ENCODE data around the gene GALNT17. TPM values are rescaled to one million over a fixed set of nuclear protein-coding genes. Genes with fewer than 3 reads are reported as not detected.
"Not testable (repeated sequence)": the region's sequence is repeated elsewhere in the genome, so short reads cannot be mapped to it uniquely, and the experiment has no call there.

GALNT17 gene
- total and polyA plus RNA-seq, 11 donors = 16.9 to 116 (median 73.1) TPM

DNA sequence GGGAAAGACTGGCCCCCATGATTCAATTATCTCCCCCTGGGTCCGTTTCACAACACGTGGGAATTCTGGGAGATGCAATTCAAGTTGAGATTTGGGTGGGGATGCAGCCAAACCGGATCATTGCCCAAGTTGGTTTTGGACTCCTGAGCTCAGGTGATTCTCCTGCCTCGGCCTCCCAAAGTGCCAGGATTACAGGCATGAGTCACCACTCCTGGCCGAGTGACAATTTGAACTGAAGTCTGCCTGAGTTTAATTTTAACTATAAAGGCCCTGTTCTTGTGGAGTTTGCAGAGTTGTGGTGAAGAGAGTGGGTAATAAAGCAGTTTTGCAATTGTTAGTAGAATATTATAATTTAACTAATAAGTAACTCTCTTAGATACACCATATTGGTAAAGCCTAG is 78.3 kb downstream of the GALNT17 start:
- 17 to 76% (median 71%) methylated on average over 2 to 5 of the region's 5 CpGs for WGBS, 4 donors
- no peaks in the 10 kb centered on the region for H3K27me3 ChIP-seq

DNA sequence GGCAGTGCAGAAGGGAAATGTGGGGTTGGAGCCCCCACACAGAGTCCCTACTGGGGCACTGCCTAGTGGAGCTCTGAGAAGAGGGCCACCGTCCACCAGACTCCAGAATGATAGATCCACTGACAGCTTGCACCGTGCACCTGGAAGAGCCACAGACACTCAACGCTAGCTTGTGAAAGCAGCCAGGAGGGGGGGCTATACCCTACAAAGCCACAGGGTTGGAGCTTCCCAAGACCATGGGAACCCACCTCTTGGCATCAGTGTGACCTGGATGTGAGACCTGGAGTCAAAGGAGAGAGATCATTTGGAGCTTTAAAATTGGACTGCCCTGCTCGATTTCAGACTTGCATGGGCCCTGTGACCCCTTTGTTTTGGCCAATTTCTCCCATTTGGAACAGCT is 80.5 kb downstream of the GALNT17 start:
- WGBS, 4 donors = 76 to 87% (median 83%) methylated on average over 4 of the region's 4 CpGs
- DNase-seq, ATAC-seq, H3K4me3 ChIP-seq, H3K27me3 ChIP-seq, H3K4me1 ChIP-seq, H3K27ac ChIP-seq, H3K36me3 ChIP-seq: not testable (repeated sequence)
- peaks cover 0 to 12% (median 0%) of the 10 kb centered on the region in 12 donors for H3K9me3 ChIP-seq
- intact Hi-C loops (cut with DNase I) = loop anchor here in 1 of 10 donors (10.0 kb wide), 1 partner anchor 78 kb away; the partner anchor contains the start of gene GALNT17

More for the DNA sequence above, 78.3 kb downstream of the GALNT17 start:
- no peak overlapping the region for H3K27ac ChIP-seq
- ATAC-seq (no peak), DNase-seq (no peak)
- H3K4me1 ChIP-seq = peaks cover 0 to 9% (median 0%) of the 10 kb centered on the region in 12 donors
- no peak overlapping the region for H3K4me3 ChIP-seq
- intact Hi-C loops (cut with DNase I) = loop anchor here in 1 of 10 donors (10.0 kb wide), 1 partner anchor 75 kb away; the partner anchor contains the start of gene GALNT17
- H3K9me3 ChIP-seq = peaks cover 0 to 12% (median 0%) of the 10 kb centered on the region in 12 donors
- no peaks in the 10 kb centered on the region for H3K36me3 ChIP-seq
- TF ChIP-seq, protein P1, sequence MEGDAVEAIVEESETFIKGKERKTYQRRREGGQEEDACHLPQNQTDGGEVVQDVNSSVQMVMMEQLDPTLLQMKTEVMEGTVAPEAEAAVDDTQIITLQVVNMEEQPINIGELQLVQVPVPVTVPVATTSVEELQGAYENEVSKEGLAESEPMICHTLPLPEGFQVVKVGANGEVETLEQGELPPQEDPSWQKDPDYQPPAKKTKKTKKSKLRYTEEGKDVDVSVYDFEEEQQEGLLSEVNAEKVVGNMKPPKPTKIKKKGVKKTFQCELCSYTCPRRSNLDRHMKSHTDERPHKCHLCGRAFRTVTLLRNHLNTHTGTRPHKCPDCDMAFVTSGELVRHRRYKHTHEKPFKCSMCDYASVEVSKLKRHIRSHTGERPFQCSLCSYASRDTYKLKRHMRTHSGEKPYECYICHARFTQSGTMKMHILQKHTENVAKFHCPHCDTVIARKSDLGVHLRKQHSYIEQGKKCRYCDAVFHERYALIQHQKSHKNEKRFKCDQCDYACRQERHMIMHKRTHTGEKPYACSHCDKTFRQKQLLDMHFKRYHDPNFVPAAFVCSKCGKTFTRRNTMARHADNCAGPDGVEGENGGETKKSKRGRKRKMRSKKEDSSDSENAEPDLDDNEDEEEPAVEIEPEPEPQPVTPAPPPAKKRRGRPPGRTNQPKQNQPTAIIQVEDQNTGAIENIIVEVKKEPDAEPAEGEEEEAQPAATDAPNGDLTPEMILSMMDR (IDR thresholded peaks at IDR 0.05) = no peak
- no peak for TF ChIP-seq POLR2A (IDR thresholded peaks at IDR 0.05)

DNA sequence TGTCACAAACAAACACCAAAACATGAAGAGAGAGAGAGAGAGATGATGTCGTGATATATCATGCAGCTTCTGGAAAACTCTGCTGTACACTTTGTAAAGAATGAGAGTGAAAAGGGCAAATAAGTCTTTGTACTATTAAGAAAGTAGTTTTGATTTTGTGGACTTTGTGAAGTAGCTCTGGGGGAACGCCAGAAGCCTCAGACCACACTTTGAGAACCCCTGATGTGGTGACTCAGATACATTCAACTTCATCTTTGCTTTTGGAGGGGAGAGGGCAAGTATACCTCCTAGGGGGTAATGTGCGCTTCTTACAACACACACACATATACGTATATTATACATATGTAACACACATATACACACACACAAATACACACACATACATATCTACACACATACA is 84.3 kb downstream of the GALNT17 start:
- TF ChIP-seq, protein P1 (IDR thresholded peaks at IDR 0.05) = no peak
- TF ChIP-seq POLR2A (IDR thresholded peaks at IDR 0.05) = no peak
- H3K27ac ChIP-seq = no peak overlapping the region
- H3K4me3 ChIP-seq = no peak overlapping the region
- no peak for DNase-seq
- ATAC-seq = no peak
- H3K9me3 ChIP-seq = peaks cover 0 to 40% (median 3%) of the 10 kb centered on the region in 12 donors
- H3K4me1 ChIP-seq = peaks cover 0 to 5% (median 0%) of the 10 kb centered on the region in 12 donors
- WGBS, 4 donors = 86 to 96% (median 90%) methylated on average over 4 of the region's 4 CpGs
- no peaks in the 10 kb centered on the region for H3K36me3 ChIP-seq
- no peaks in the 10 kb centered on the region for H3K27me3 ChIP-seq
- intact Hi-C loops (cut with DNase I) = loop anchor here in 1 of 10 donors (10.0 kb wide), 1 partner anchor 81 kb away; the partner anchor contains the start of gene GALNT17

DNA sequence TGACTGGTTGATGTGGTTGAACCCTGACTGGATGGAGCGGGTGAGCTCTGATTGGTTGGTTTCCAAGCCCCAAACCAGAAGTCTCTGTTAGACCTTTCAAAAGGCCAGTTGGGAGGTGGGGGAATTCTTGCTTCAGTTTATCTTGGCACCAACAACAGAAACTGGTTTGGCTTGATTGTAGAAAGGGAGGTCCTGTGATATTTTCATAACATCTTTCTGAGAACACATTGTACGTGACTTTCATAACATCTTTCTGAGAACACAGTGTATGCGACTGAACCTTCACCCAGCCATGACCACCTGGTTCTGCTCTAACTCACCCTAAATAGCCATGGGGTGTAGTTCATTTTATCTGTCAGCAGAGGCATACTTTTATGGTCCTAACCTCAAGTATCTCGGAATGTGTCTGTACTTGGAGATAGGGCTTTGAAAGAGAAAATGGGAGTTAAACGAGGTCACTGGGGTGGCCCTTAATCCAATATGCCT is 88.3 kb downstream of the GALNT17 start:
- WGBS, 4 donors = 27 to 46% (median 42%) methylated on average over 5 of the region's 5 CpGs
- peak; percentile 93 to 97 (median 96) for ATAC-seq
- Histone ChIP-seq H3K9me3 (peaks cover 0 to 31% (median 3%) of the 10 kb centered on the region in 12 donors), H3K27ac (peak overlapping the region in 11 of 12 donors; percentile 44 to 88 (median 78)), H3K36me3 (no peaks in the 10 kb centered on the region), H3K4me1 (peaks cover 0 to 5% (median 0%) of the 10 kb centered on the region in 12 donors), H3K4me3 (no peak overlapping the region), H3K27me3 (no peaks in the 10 kb centered on the region)
- peak in 2 of 5 donors; percentile 34 to 54 for DNase-seq
- TF ChIP-seq POLR2A (IDR thresholded peaks at IDR 0.05) = no peak
- TF ChIP-seq, protein P1 (IDR thresholded peaks at IDR 0.05) = peak in 4 of 12 donors; percentile 10 to 26 (median 20)
- intact Hi-C loops (cut with DNase I) = loop anchor here in 1 of 10 donors (2.0 to 5.0 kb wide), 2 partner anchors 87 to 89 kb away; no protein-coding TSS in a partner anchor

Measured in heart left ventricle (tissue), 16 donors.